Activated T-helper 1 cell treated with anti-CD3 and anti-CD28 coated beads, Interleukin-12 subunit alpha, Interleukin-12 subunit beta, Interleukin-2, Interleukin-4 antibody, amounts not matched to agents 30 ng/mL and 10 ng/mL and 1 ng/mL, durations not matched to agents 14 hours and 24 hours and 36 hours (primary cell): ENCODE results near the gene RET. TPM values are rescaled to one million over a fixed set of nuclear protein-coding genes. Genes with fewer than 3 reads are reported as not detected.

Experiments used
- DNase-seq: peaks from one replicate; pipeline ENCODE4 v3.0.0; 2021; ENCODE audit warnings: low spot score
- H3K27ac Mint-ChIP-seq: one replicate; pipeline ENCODE4 v1.8.0; 2021; ENCODE audit warnings: mild to moderate bottlenecking, mixed read lengths
- H3K27me3 Mint-ChIP-seq: one replicate; pipeline ENCODE4 v1.8.0; 2022; ENCODE audit warnings: mild to moderate bottlenecking, moderate library complexity, mixed read lengths; ENCODE audit not compliant: insufficient read depth
- H3K36me3 Mint-ChIP-seq: one replicate; pipeline ENCODE4 v1.8.0; 2021; ENCODE audit warnings: low read depth, mixed read lengths
- H3K4me1 Mint-ChIP-seq: one replicate; pipeline ENCODE4 v1.8.0; 2021; ENCODE audit warnings: low read depth, mixed read lengths
- H3K4me3 Mint-ChIP-seq: one replicate; pipeline ENCODE4 v1.8.0; 2021; ENCODE audit warnings: mild to moderate bottlenecking, moderate library complexity, mixed read lengths
- H3K9me3 Mint-ChIP-seq: one replicate; pipeline ENCODE4 v1.8.0; 2021; ENCODE audit warnings: mixed read lengths
- intact Hi-C: fragments of 100-400 bp; cut with micrococcal nuclease; formaldehyde crosslinking; loops from one replicate; pipeline ENCODE4 v1.15.1; 2024
- total RNA-seq: library from RNA; stranded (reverse); gene quantifications from 2 replicates; pipeline ENCODE4 v1.2.3, GENCODE V29; 2022

Gene RET
- total RNA-seq, 1 donor from 2014 or later: 0.31 TPM

DNA sequence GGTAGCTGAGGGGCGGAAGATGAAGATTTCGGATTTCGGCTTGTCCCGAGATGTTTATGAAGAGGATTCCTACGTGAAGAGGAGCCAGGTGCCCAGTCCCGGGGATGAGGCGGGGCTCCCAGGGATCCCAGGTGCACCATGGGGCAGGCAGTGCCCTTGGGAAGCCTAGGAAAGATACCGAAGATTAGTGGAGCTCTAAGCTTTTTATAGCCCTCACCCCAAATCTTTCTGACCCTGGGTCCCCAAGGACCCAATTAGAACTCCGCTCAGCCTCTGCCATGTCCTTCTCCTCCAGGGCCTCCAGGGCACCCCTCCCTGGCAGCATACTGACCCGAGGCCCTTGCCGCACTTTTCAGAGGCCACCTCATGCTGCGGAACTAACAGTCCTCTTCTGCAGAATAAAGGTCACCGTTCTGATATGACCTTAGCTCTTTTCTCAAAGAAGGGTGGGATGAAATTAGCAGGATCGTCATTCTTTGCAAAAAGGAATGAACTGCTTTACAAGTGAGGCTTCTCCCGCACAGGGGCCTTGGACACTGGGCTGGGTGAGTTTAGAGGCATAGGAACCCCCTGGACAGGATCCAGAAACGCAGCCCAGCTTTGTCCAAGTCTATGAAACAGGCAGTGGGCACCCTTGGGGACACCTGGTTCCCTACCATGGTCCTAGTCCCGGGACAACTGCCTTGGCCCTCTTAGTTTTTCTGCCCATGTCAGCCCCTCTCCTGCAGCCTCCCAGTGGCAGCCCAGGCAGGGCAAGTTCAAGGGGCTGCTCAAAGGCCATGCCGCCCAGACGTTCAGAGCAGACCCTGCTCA lies 43.5 kb downstream of the RET start:
- no peaks in the 10 kb centered on the region for H3K27me3 Mint-ChIP-seq
- H3K4me3 Mint-ChIP-seq: peak overlapping the region; percentile 28
- no peaks in the 10 kb centered on the region for H3K36me3 Mint-ChIP-seq
- peak overlapping the region; percentile 90 for H3K27ac Mint-ChIP-seq
- H3K9me3 Mint-ChIP-seq: no peaks in the 10 kb centered on the region
- H3K4me1 Mint-ChIP-seq: peaks cover 59% of the 10 kb centered on the region
- no peak for DNase-seq
- intact Hi-C loops: loop anchor here (1.0 to 5.0 kb wide), 4 partner anchors 15 to 242 kb away; no protein-coding TSS in a partner anchor

- DNase-seq: peak; percentile 82
- no peaks in the 10 kb centered on the region for H3K9me3 Mint-ChIP-seq
- no peaks in the 10 kb centered on the region for H3K27me3 Mint-ChIP-seq
- peaks cover 65% of the 10 kb centered on the region for H3K4me1 Mint-ChIP-seq
- intact Hi-C loops: loop anchor here (1.0 to 5.0 kb wide), 7 partner anchors 8 to 320 kb away; no protein-coding TSS in a partner anchor
- peak overlapping the region; percentile 90 for H3K27ac Mint-ChIP-seq
- H3K4me3 Mint-ChIP-seq: peak overlapping the region; percentile 54
- no peaks in the 10 kb centered on the region for H3K36me3 Mint-ChIP-seq
Measured at GRCh38 chr10:43120929-43121314, 44.1 kb downstream of the RET start.

GRCh38 chr10:43121444-43121843 lies 44.6 kb downstream of the RET start:
- peak overlapping the region; percentile 54 for H3K4me3 Mint-ChIP-seq
- H3K36me3 Mint-ChIP-seq: no peaks in the 10 kb centered on the region
- H3K27me3 Mint-ChIP-seq: no peaks in the 10 kb centered on the region
- DNase-seq: peak; percentile 14
- H3K4me1 Mint-ChIP-seq: peaks cover 71% of the 10 kb centered on the region
- intact Hi-C loops: loop anchor here (1.0 to 5.0 kb wide), 6 partner anchors 8 to 320 kb away; no protein-coding TSS in a partner anchor
- H3K9me3 Mint-ChIP-seq: no peaks in the 10 kb centered on the region
- peak overlapping the region; percentile 90 for H3K27ac Mint-ChIP-seq

DNA sequence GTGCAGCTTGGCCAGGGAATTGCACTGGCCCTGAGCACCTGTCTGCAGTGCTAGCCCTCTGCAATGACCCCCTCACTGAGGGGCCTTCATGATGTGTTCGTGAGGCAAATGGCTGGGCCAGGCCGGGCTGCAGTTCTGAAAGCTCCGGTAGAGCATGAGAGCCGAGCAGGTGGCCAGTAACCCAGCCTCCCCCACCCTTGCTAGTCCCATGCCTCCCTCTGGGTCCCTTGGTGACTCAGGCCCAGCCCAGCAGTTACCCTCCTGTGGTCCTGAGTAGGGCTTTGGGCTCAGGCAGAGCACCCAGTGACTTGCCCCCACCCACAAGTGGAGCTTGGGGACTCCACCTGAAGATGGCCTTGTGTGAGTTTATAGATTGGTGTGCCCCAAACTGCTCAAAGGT lies 45.2 kb downstream of the RET start:
- DNase-seq: no peak
- H3K36me3 Mint-ChIP-seq: no peaks in the 10 kb centered on the region
- no peaks in the 10 kb centered on the region for H3K27me3 Mint-ChIP-seq
- peak overlapping the region; percentile 54 for H3K4me3 Mint-ChIP-seq
- peaks cover 77% of the 10 kb centered on the region for H3K4me1 Mint-ChIP-seq
- intact Hi-C loops: loop anchor here (5.0 kb wide), 3 partner anchors 80 to 240 kb away; no protein-coding TSS in a partner anchor
- H3K27ac Mint-ChIP-seq: peak overlapping the region; percentile 90
- H3K9me3 Mint-ChIP-seq: no peaks in the 10 kb centered on the region

DNA sequence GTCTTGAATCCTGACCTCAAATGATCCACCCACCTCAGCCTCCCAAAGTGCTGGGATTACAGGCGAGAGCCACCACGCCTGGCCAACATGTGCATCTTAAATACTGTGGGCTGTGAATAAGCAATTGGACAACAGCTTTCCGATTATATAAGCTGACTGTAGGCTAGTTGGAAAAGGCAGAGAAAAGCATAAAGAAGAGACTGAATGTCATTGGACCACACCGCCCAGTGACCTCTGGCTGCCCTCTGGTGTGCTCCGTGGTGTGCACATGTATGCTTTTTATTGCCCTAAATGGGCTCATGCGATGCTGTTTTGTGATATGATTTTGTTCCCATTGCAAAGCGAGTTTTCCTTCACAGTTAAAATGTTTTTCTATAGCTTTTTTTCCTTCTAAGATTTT lies 46.0 kb downstream of the RET start:
- no peak for DNase-seq
- H3K4me3 Mint-ChIP-seq: no peak overlapping the region
- peak overlapping the region; percentile 90 for H3K27ac Mint-ChIP-seq
- H3K4me1 Mint-ChIP-seq: peaks cover 84% of the 10 kb centered on the region
- no peaks in the 10 kb centered on the region for H3K36me3 Mint-ChIP-seq
- H3K9me3 Mint-ChIP-seq: no peaks in the 10 kb centered on the region
- no peaks in the 10 kb centered on the region for H3K27me3 Mint-ChIP-seq
- intact Hi-C loops: loop anchor here (5.0 kb wide), 3 partner anchors 79 to 239 kb away; no protein-coding TSS in a partner anchor

DNA sequence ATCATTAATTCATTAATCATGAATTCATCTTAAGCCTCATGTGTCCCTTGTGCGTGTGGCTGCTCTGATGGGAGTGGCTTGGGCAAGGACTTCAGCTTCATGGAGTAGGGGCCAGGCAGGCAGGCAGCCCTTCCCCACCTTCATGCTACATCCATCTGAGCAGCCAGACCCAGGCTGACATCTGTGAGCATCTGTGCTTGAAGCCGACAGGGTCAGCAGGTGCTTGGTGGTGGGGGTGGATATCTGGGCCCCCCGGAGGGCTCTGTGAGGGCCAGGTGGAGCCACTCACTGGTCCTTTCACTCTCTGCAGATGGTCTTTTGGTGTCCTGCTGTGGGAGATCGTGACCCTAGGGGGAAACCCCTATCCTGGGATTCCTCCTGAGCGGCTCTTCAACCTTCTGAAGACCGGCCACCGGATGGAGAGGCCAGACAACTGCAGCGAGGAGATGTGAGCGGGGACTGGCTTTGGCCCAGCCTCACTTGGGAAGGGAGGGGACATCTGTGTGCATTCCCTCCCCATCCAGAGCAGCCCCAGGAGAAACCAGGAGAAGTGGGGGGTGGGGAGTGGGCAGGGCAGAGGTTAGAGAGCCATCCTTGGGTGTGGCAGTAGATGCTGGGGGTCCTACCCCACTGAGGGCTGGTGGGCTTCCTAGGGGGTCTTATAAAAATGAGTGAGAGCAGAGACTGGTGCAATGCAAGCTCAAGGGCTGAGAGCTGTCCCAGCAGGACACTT lies 46.7 kb downstream of the RET start:
- peak overlapping the region; percentile 61 for H3K27ac Mint-ChIP-seq
- H3K9me3 Mint-ChIP-seq: no peaks in the 10 kb centered on the region
- H3K36me3 Mint-ChIP-seq: no peaks in the 10 kb centered on the region
- DNase-seq: no peak
- intact Hi-C loops: loop anchor here (5.0 kb wide), 3 partner anchors 79 to 239 kb away; no protein-coding TSS in a partner anchor
- H3K4me1 Mint-ChIP-seq: peaks cover 90% of the 10 kb centered on the region
- H3K27me3 Mint-ChIP-seq: no peaks in the 10 kb centered on the region
- no peak overlapping the region for H3K4me3 Mint-ChIP-seq

- Mint-ChIP-seq H3K36me3 (no peaks in the 10 kb centered on the region), H3K4me1 (peaks cover 90% of the 10 kb centered on the region), H3K27me3 (no peaks in the 10 kb centered on the region), H3K4me3 (no peak overlapping the region), H3K27ac (peak overlapping the region; percentile 61), H3K9me3 (no peaks in the 10 kb centered on the region)
- DNase-seq: no peak
- intact Hi-C loops: loop anchor here (5.0 kb wide), 3 partner anchors 78 to 238 kb away; no protein-coding TSS in a partner anchor
Measured at GRCh38 chr10:43124094-43124521, 47.2 kb downstream of the RET start.

DNA sequence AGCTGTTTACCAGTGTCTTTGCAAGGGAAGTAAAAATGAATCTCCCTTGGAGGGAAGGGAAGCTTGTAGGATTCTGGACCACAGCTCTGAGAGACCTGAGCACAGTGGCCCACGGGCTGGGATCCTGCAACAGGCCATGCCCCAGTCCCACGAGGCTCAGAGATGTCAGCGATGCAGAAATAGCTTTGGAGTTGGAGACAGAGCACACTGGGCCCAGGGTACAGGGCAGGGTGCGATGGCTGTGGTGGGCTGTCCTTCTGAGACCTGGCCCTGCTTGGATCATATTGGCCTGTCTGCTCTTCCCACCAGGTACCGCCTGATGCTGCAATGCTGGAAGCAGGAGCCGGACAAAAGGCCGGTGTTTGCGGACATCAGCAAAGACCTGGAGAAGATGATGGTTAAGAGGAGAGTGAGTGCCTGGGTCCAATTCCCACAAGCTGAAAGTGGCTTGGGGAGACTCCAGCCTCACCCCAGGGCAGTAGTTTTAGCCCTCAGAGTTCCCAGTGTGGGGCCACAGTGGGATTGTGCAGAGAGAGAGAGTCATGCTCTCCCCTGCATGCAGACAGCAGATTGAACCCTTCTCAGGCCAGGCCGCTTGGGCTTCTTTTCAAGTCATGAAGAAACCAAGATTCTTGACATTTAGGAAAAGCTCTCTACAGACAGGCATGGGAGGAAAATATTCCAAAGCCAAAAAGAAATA lies 47.9 kb downstream of the RET start:
- intact Hi-C loops: loop anchor here (5.0 kb wide), 6 partner anchors 38 to 693 kb away; partner anchors contain the start of gene BMS1
- Mint-ChIP-seq H3K4me1 (peaks cover 93% of the 10 kb centered on the region), H3K4me3 (no peak overlapping the region), H3K27ac (no peak overlapping the region), H3K36me3 (no peaks in the 10 kb centered on the region), H3K27me3 (no peaks in the 10 kb centered on the region), H3K9me3 (no peaks in the 10 kb centered on the region)
- DNase-seq: no peak

DNA sequence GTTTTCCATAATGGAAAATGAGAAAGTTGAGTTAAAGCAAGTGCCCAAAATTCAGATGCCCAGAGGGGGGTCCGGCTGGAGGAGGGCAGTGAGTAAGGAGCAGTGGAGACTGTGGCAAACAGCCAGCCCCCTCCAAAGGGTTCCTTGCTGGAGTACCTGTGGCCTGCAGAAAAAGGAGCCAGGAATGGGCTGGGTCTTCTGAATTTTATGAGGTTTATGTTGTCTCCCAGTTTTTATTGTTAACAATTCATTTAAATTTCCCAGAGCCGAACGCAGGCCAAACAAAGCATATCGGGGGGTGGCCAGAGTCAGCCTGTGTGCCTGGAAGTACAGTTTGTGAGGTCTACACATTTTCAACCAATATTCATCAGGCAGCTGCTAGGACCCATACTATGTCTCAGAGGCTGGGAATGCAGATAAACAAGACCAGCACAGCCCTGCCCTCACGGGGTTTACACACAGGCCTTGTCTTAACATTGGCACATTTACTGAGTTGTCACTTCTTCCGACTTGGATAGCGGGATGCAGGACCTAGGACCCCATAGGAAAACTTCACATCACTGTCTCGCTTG lies 48.5 kb downstream of the RET start:
- Mint-ChIP-seq H3K27me3 (no peaks in the 10 kb centered on the region), H3K4me3 (no peak overlapping the region), H3K27ac (no peak overlapping the region), H3K4me1 (peaks cover 92% of the 10 kb centered on the region), H3K36me3 (no peaks in the 10 kb centered on the region), H3K9me3 (no peaks in the 10 kb centered on the region)
- intact Hi-C loops: loop anchor here (5.0 kb wide), 3 partner anchors 37 to 692 kb away; partner anchors contain the start of gene BMS1
- DNase-seq: no peak

- intact Hi-C loops: loop anchor here (5.0 kb wide), 3 partner anchors 36 to 691 kb away; partner anchors contain the start of gene BMS1
- Mint-ChIP-seq H3K27ac (no peak overlapping the region), H3K4me1 (peaks cover 92% of the 10 kb centered on the region), H3K4me3 (no peak overlapping the region), H3K27me3 (no peaks in the 10 kb centered on the region), H3K9me3 (no peaks in the 10 kb centered on the region), H3K36me3 (no peaks in the 10 kb centered on the region)
- DNase-seq: no peak
Measured at GRCh38 chr10:43125881-43126731, 49.2 kb downstream of the RET start.

DNA sequence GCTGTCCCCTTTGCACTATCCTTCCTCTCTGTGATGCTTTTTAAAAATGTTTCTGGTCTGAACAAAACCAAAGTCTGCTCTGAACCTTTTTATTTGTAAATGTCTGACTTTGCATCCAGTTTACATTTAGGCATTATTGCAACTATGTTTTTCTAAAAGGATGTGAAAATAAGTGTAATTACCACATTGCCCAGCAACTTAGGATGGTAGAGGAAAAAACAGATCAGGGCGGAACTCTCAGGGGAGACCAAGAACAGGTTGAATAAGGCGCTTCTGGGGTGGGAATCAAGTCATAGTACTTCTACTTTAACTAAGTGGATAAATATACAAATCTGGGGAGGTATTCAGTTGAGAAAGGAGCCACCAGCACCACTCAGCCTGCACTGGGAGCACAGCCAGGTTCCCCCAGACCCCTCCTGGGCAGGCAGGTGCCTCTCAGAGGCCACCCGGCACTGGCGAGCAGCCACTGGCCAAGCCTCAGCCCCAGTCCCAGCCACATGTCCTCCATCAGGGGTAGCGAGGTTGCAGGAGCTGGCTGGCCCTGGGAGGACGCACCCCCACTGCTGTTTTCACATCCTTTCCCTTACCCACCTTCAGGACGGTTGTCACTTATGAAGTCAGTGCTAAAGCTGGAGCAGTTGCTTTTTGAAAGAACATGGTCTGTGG lies 50.0 kb downstream of the RET start:
- DNase-seq: no peak
- Mint-ChIP-seq H3K4me1 (peaks cover 92% of the 10 kb centered on the region), H3K27me3 (no peaks in the 10 kb centered on the region), H3K27ac (peak overlapping the region; percentile 67), H3K4me3 (peak overlapping the region; percentile 20), H3K36me3 (no peaks in the 10 kb centered on the region), H3K9me3 (no peaks in the 10 kb centered on the region)
- intact Hi-C loops: loop anchor here (5.0 kb wide), 3 partner anchors 35 to 690 kb away; partner anchors contain the start of gene BMS1
